Thoracic aorta (tissue), 2 donors: Measurements from ENCODE around the gene POLRMT. TPM values are rescaled to one million over a fixed set of nuclear protein-coding genes. Genes with fewer than 3 reads are reported as not detected.

Source experiments
- ATAC-seq: fragments of 150-250 bp; one replicate; pipeline ENCODE4 v1.8.0; 2017; ENCODE audit warnings: low read depth; ENCODE audit not compliant: insufficient number of reproducible peaks, low FRiP score
- DNase-seq: peaks from one replicate; pipeline ENCODE4 v3.0.0-alpha.2; 2020; ENCODE audit warnings: low spot score
- H3K27ac ChIP-seq, 2 donors: fragments of 200-600 bp; sonication (generic); 1 replicate in 1 of 2; 2 replicates in 1 of 2; pipeline ENCODE4 v1.5.1; 2016; ENCODE audit warnings: mild to moderate bottlenecking in 2 of 2, moderate library complexity in 2 of 2
- H3K27me3 ChIP-seq: fragments of 200-600 bp; sonication (generic); replicated peaks from 2 replicates; pipeline ENCODE4 v1.6.0; 2016; ENCODE audit warnings: mild to moderate bottlenecking; ENCODE audit not compliant: insufficient read depth
- H3K36me3 ChIP-seq: fragments of 200-600 bp; sonication (generic); one replicate; pipeline ENCODE4 v1.5.1; 2016
- H3K4me1 ChIP-seq, 2 donors: fragments of 200-600 bp; sonication (generic); 1 replicate in 1 of 2; 2 replicates in 1 of 2; pipeline versions ENCODE4 v1.5.1 to v1.6.0; 2016; ENCODE audit warnings: low read depth in 2 of 2, mild to moderate bottlenecking in 1 of 2; ENCODE audit not compliant: control insufficient read depth in 1 of 2
- H3K4me3 ChIP-seq: fragments of 200-600 bp; sonication (generic); 2 replicates; pipeline ENCODE4 v1.5.1; 2016; ENCODE audit warnings: mild to moderate bottlenecking
- H3K9me3 ChIP-seq: fragments of 200-600 bp; sonication (generic); 2 replicates; pipeline ENCODE4 v1.5.1; 2016
- CTCF ChIP-seq: fragments of 200-600 bp; sonication (generic); IDR thresholded peaks from one replicate; pipeline ENCODE4 v1.5.1; 2019; ENCODE audit warnings: antibody characterized with exemption
- total RNA-seq, 2 donors: library from RNA; depleted of rRNA; stranded (reverse); fragments of >200 nt; gene quantifications; one replicate each; pipeline versions ENCODE4 v1.1.0 to v1.2.3, GENCODE V29; 2016

Gene POLRMT
- total RNA-seq, 2 donors from 2014 or later = 23.8 to 30.9 TPM

- Histone ChIP-seq H3K4me3 (no peak overlapping the region), H3K27me3 (no peaks in the 10 kb centered on the region), H3K9me3 (no peaks in the 10 kb centered on the region), H3K36me3 (no peaks in the 10 kb centered on the region), H3K27ac (no peak overlapping the region), H3K4me1 (no peaks in the 10 kb centered on the region)
- no peak for TF ChIP-seq CTCF
- DNase-seq = no peak
- ATAC-seq = no peak
Measured at GRCh38 chr19:601790-602189, 31.5 kb downstream of the POLRMT start.

DNA sequence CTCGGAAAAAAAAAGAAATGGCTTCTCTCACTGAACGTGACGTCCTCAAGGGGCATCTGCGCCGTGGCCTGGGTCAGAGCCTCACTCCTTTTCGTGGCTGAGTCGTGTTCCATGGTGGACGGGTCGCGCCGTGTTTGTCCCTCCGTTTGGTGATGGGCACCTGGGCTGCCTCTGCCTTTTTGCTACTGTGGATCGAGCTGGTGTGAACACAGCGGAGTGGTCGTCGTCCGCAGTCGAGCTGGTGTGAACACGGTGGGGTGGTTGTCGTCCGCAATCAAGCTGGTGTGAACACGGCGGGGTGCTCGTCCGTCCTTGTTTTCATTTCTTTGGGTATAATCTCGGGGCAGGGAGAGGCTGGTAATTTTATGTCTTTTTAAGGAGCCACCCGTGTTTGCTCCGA lies 32.0 kb downstream of the POLRMT start:
- Histone ChIP-seq H3K4me3 (no peak overlapping the region), H3K36me3 (no peaks in the 10 kb centered on the region), H3K27ac (no peak overlapping the region), H3K4me1 (no peaks in the 10 kb centered on the region), H3K27me3 (no peaks in the 10 kb centered on the region), H3K9me3 (no peaks in the 10 kb centered on the region)
- DNase-seq (no peak), ATAC-seq (no peak)
- no peak for TF ChIP-seq CTCF

GRCh38 chr19:597406-598315 lies 35.7 kb downstream of the POLRMT start:
- no peaks in the 10 kb centered on the region for H3K27me3 ChIP-seq
- no peak overlapping the region for H3K27ac ChIP-seq
- no peak overlapping the region for H3K4me3 ChIP-seq
- no peak for DNase-seq
- H3K9me3 ChIP-seq = no peaks in the 10 kb centered on the region
- no peak for TF ChIP-seq CTCF
- no peak for ATAC-seq
- no peaks in the 10 kb centered on the region for H3K36me3 ChIP-seq
- no peaks in the 10 kb centered on the region for H3K4me1 ChIP-seq

- peaks cover 7% of the 10 kb centered on the region for H3K27me3 ChIP-seq
- TF ChIP-seq CTCF = no peak
- no peaks in the 10 kb centered on the region for H3K36me3 ChIP-seq
- DNase-seq = no peak
- ATAC-seq = no peak
- no peaks in the 10 kb centered on the region for H3K9me3 ChIP-seq
- no peak overlapping the region for H3K27ac ChIP-seq
- no peaks in the 10 kb centered on the region for H3K4me1 ChIP-seq
- no peak overlapping the region for H3K4me3 ChIP-seq
Measured at GRCh38 chr19:596263-596655, 37.1 kb downstream of the POLRMT start.

GRCh38 chr19:595326-596262 lies 37.7 kb downstream of the POLRMT start:
- H3K27me3 ChIP-seq = peaks cover 14% of the 10 kb centered on the region
- no peak for ATAC-seq
- TF ChIP-seq CTCF = no peak

More at GRCh38 chr19:595326-596262, 37.7 kb downstream of the POLRMT start:
- Histone ChIP-seq H3K4me1 (peaks cover 0 to under 1% of the 10 kb centered on the region in 2 donors), H3K36me3 (no peaks in the 10 kb centered on the region), H3K27ac (no peak overlapping the region), H3K9me3 (no peaks in the 10 kb centered on the region), H3K4me3 (no peak overlapping the region)
- DNase-seq = no peak
